HG02943 (cell line): ENCODE data around the gene NEU2.

Experiments used
- ATAC-seq: cut with Tn5 transposase; IDR thresholded peaks from one replicate; pipeline ENCODE4 v1.9.1; 2021; ENCODE audit warnings: mild to moderate bottlenecking, low read depth, moderate library complexity; ENCODE audit not compliant: unreplicated experiment

NEU2 gene

DNA sequence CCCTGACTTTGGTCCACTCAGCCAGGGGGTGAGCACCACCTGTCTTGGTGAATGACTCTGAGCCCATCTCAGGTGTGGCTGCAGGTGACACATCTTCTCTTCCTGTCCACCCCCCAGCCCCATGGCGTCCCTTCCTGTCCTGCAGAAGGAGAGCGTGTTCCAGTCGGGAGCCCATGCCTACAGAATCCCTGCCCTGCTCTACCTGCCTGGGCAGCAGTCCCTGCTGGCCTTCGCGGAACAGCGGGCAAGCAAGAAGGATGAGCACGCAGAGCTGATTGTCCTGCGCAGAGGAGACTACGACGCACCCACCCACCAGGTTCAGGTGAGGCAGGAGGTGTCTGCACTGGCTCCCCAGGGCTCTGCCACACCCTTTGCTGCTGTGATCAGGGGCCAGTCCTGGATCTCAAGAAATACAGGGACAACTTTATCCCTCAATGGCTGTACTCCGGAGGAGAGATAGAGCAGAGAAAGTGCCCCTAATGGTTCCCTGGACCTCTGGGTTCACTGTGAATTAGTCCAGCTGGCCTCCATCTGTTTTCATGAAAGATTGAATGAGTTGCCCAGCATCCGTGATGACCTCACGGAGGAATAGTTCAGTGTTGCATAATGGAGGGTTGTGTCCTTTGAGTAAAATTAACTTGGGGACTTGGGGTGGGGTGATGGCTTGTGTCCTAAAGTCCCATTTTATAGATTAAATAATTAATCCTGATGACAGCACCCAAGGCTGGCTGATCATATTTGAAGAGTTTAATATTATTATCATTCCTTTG, at the start of gene NEU2:
Gene NEU2, plus strand, starts transcription at position 122 of the 770 bp plus-strand sequence. Its CDS starts 0 bp downstream, at position 122.
- no peak for ATAC-seq

DNA sequence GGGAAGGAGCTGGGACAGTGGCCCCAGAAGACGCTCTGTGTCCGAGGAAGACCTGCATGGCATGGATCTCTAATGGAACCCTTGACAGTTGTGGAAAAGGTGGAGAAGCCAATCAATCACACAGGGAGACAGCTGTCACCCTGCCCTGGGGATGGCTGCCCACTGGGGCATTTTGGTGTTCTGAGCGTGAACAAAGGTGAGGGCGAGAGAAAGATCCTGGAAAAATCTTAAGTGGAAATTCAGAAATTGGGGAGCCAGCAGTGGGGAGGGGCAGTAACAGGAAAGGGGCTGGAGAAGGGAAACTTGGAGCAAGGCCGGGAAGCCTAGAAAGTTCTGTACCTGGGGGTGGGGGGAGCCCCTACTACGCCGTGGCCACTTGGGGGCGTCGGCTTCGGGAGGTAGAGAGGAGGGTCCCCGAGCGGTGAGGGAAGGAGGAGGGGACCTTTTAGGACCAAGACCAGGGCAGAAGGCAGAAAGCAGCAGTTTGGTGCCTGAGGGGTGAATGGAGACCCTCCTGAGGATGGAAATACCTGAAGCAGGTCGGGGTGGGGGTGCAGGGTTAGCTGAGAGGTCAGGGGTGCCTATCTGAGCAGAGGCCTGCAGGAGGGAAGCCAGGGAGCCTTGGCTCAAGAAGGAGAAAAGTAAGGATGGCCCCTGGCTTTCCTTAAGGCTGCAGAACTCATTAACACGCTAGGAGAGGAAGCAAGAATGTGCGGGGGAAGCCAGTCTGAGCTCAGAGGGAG, 49.4 kb upstream of the NEU2 start:
- ATAC-seq = no peak

DNA sequence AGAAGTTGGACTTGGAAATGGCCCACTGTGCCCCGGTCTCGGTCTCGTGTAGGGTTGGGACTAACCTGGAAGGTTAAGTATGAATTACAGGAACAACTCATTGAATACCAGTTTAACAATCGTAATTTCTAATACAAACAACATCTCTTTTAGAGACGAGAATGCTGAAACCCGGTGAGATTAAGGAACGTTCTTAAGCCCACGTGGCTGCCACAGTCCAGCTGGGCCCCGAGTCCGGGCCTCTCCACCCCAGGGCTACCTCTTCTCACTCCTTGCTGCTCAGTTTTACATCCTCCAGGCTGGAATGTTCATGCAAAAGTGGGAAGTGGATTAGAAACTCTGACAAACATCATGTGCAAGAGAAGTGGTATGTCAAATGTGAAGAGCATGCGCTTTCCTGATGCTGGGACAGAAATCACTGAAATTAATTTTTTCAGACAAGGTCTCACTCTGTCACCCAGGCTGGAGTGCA, 48.8 kb upstream of the NEU2 start:
- no peak for ATAC-seq

DNA sequence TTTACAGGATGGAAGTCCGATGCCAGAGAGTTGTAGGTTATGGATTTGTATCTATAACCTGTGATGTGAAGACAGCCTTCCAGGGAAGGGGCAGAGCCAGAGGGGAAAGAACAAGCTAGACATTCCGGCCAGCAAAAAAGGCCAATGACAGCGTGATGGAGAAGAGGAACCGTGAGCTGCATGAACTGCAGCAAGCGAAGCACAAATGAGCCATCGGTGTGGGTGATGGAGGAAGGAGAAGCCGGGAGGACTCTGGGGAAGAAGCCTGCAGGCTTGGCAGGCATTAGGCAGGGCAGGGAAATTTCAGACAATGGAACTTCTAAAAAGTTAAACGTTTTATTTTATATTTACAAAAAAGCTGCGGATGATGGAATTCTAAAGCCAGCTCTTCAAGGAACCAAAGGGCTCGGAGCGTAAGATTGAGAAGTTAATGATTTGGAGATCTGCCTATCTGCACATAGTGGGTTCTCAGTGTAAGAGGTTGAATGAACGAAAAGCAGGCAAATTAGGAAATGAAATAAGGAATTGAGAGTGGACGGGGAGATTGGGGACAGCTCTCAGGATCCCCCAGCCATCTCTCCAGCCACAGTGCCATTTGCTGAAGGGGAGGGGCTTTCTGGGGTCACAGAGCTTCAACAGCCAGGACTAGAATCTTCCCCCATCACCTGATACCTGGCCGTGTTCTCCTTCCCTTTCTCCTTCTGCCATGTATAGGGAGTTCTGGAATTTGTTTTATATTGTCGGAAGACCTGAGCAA, 47.8 kb upstream of the NEU2 start:
- ATAC-seq = no peak

DNA sequence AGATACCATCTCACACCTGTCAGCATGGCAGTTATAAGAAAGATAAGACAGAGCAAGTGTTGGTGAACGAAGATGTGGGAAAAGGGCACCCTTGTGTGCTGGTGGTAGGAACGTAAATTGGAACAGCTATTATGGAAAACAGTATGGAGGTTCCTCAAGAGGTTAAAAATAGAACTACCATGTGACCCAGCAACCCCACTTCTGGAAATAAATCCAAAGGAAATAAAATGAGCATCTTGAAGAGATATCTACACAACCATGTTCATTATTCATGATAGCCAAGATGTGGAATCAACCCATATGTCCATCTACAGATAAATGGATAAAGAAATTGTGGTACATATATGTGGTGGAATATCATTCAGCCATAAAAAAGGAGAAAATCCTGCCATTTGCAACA, 46.3 kb upstream of the NEU2 start:
- no peak for ATAC-seq

DNA sequence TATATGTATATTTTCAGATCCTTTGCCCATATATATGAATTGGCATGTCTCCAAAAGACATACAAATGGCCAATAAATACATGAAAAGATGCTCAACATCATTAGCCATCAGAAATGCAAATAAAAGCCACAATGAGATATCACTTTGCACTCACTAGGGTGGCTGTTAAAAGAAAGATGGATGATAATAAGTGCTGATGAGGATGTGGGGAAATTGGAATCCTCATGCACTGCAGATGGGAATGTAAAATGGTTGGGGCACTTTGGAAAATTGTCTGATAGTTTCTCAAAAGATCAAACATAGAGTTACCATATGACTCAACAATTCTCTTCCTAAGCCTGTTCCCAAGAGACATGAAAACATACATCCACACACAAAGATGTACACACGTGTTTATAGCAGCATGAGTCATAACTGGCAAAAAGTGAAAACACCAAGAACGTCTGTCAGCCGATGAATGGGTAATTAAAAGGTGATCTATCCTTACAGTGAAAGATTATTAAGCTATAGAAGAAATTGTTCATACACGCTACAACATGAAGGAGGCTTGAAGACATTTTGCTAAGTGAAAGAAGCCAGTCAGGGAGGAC, 39.1 kb upstream of the NEU2 start:
- no peak for ATAC-seq

DNA sequence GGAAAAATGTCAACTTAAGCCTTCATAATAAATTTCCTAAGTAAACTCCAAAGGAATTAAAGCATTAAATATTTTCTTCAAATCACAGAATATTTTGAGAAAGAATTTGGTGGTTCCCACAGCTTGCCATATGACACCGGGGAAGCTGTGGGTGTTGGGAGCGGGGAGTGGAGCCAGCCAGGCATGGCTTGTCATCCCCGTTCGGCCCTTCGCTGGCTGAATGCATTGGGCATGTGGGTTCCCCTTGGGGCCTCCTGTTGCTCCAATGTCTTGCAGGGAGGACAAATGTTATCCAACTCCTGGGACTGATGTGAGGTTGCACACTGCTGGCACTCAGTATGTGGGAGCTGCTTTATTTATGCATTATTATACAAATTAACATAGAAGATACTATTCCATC, 38.0 kb upstream of the NEU2 start:
- ATAC-seq = no peak

DNA sequence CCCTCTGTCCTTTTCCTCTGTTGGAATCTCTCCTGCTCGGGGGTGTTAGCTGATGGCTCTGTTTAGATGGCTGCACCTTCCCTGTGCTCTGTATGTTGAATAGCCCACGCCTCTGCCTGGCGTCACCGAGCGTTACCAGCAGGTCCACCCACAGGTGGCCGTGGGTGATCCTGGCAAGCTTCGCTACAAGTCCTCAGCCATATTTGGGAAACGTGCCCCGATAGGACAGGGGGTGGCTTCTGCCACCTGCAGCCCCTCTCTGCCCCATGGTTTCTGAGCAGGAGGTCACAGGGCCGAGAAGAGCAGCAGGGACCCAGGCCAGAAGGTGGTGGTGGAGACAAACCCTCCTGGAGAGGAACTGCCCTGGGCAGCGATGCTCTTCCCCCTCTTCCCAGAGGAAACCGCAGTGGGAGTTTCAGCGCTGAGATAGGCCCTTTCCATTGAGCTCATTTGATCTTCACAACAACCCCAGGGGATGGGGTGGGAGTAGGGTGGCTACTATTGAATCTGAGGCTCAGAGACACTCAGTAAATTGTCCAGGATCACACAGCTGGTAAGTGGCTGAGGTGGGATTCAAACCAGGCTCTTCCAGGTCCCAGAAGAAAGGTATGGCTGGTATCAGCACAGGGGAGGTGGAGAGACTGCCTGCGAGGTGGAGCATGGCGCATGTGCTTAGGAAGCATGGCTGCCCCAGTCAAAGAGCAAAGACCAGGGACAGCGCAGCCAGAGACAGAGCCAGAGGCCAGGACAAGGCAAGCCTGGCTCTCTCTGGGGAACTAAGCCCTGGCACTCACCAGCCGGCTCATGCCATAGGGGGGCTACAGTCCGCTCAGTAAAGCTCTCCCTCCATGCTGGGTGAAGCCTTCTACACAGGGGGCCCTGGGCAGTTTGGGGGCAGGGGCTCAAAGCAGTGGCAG, 34.5 kb upstream of the NEU2 start:
- no peak for ATAC-seq

DNA sequence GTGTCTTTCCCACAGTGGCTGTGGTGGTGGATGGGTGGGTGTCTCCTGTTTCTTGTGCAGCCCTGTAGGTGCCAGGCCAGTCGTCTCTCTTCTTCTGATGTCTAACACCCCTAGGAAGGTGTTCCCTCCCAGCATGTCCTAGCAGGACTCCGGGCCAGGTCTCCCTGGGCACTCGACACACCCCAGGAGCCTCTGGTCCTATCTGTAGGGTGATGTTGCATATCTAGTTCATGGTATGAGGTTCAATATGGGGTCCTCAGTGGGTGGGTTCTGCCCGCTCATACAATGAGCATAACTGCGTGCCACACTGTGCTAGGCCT, 33.8 kb upstream of the NEU2 start:
- ATAC-seq = no peak

DNA sequence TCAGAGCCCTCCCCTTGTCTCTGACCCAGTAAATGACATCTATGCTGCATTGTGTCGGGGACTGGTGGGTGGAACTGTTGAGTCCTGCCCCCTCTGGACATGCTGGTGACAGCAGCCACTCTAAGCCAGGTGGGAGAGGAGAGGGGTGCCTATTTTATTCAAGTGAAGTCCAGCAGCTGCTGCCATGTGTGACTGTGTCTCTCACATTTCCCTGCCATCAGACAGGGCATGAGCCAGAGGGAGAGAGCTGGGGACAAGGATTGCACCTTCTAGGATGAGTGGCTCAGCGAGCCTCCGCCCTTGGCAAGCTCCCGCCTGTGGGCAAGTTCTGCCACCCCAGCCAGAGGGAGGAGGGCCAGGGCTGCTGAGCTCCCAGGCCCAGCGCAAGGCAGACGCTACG, 33.1 kb upstream of the NEU2 start:
- no peak for ATAC-seq

DNA sequence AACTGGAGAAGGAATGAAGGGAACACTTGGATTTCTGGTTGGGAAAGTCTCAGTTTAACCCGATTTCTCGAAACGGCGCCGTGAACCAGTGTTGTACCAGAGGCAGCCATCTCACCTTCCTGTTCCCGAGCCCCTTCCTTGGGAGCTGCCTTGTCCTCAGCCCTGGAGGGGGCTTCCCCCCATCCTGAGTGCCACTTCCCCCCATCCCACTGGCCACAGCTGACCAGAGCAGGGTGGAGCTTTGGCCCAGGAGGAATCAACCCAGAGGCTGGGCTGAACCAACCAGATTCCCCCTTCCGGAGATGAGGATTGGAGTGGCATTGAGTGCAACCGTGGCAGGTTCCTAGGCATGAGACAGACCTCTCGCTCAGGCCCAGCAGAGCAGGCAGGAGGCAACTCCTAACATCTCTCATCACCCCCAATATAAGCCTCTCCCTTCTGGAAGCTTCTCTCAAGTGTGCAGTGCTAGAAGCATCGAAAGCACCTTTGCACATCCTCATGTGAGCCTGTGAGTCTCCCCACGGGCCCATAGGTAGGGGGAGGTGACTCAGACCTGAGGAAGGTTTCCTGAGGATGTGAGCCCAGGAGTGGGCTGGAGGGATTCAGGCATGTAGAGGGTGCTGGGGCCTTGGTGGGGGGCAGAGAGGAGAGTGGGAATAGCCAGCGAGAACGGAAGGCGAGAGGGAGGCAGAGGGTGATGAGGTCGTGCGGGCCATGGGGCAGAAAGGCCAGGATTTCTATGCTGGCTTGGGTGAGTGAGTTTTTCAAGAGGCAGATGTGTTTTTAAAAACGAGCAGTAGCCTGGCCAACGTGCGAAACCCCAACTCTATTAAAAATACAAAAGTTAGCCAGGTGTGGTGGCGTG, 31.4 kb upstream of the NEU2 start:
- ATAC-seq = no peak

DNA sequence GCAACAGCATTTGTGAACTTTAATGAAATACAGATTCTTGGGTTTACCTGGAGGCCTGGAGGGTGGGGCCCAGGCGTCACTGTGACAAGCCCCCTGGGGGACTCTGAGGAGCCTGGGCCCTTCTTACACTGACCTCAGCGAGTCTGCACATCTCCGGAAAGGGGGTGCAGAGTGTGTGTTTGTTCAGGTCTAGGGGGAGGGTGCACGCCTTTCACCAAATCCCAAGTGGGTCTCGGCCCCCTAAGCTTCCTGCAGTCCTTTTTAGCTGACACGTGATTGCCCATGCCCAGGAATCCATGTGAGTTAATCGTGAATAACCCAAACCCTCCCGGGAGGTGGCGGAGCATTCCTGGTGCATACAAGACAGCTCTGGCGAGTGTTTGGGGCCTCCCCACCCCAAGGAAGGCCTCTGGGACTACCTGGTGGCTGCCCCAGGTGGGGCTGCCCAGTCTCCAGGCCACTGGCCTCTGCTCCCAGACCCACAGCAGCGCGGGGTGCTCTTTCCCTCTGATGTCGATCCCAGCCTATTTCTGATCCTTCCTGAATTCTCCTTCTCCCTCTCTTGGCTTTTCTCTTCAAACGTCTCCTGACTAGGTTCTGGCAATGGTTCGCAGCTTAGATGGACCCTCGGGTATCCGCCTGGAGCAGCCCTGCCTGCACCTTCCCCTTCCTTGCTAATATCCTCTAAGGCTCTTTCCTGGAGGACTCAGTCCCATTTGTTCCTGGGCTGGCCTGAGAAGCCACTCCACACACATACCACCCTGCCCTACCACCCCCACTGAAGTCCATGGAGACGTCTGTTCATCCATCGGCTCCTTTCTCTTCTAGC, 29.4 kb upstream of the NEU2 start:
- no peak for ATAC-seq

DNA sequence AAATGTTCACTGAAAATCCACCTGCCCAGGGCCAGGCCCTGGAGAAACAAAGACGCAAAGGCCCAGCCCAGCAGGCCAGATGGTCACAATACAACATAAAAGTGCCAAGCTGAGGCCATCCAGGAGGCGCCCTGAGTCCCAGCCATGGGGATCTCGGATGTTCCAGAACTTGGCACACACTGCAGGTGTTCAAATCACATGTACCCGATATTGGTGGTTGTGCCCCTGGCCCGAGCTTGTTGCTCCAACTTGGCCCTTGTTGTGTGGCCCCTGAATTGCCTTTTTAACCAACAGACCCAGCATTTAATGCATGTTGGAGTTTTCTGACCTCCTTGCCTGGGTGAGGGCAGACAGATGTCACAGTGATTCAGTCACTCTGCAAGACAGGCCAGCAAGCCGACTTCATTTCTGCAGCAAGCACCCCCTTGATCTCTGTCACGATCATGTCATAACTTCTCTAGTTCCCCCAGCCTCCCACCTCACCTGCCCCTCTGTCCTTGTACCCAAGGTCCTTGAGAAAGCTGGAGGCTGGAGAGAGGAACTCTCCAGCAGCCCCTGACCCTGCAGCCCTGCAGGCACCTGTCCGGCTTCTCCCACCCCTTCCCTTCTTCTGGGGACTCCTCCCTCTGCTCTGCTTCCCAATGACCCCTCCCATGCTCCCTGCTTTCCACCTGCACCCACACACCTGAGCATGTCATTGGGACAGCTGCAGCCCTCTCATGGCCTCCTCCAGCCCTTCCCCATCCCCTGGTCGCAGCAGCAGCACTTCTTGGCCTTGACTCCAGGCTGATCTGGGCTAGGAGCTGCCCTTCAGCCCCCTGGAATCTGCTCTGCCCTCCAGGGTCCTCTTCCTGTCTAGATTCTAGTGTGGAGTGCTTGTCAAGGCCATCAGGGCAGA, 28.6 kb upstream of the NEU2 start:
- no peak for ATAC-seq

DNA sequence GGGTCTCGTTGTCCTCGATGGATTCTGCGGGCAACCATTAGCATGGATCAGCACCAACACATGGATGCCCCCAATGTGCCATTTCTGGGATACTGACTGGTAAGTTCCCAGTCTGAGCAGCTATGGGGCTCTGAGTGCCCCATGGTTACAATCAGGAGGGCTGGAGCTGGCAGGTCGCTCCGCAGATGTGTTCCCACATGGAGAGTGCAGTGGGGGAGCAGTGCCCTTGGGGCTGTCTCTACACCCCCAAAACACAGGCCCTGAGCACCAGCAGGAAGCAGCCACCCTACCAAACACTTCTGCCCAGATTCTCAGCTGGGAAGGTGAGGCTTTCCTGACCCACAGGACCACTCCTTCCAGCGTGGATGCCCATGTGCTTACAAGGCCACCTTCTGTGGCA, 27.4 kb upstream of the NEU2 start:
- ATAC-seq = no peak

DNA sequence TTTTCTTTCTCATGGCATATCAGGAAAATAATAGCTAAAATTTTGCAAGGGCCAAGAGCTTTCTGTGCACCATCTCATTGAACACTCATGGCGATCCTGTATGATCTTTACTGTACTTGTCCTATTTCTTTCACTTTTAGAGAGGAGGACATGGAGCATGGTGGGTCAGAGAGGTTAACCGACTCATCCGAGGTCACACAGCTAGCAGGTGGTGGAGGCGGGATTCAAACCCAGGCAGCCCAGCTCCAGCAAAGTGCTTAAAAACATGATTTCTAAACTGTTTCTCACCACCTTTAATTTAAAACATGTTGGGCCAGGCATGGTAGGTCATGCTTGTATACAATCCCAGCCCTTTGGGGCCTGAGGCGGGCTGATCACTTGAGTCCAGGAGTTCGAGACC, 25.8 kb upstream of the NEU2 start:
- no peak for ATAC-seq

DNA sequence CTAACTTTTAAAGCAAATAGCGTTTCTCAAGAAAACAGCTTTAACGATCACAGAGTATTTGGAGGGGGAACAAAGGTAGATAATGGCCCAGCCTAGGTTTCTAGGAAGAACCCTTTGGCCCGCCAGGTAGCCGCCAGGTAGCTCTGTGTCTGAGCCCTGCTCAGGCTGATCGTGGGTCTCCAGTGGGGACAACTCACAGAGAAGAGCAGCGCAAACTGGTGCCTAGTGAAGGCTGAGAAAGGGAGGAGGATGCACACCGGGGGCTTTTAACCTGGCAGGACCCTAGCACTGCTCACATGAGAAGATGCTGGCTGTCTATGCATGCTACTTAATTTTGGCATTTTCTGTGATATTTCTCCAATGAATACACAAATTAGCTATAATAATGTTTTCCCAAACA, 25.2 kb upstream of the NEU2 start:
- no peak for ATAC-seq

DNA sequence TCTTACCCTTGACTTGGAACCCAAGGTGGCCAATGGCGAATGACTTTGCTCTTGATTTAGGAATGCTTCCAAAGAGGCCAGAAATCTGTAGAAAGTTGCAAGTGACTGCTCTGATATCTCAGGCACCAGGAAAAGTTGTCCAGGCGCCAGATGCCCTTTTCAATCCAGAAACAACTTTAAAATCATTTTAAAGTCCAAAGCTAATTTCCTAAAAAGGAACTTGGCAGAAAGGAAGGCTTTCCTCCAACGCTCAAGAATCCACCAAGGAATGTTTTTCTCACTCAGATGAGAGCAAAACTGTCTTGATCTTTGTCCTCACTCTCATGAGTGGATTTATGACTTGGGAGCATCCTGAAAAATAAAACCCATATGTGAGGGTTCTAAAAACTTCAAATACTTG, 24.7 kb upstream of the NEU2 start:
- no peak for ATAC-seq
